ENCODE measurements around the gene TEX261. TPM values are rescaled to one million over a fixed set of nuclear protein-coding genes. Genes with fewer than 3 reads are reported as not detected.

TEX261 gene
- polyA plus RNA-seq, 1 of the 3 experiments (the other 2 are of a cell fraction), result 44.3 TPM

- Histone ChIP-seq H3K9me3 (no peaks in the 10 kb centered on the region), H3K79me2 (ENCODE audit: insufficient read depth) (no peaks in the 10 kb centered on the region), H3K4me1 (ENCODE audit: control insufficient read depth in 1 of 2, insufficient read depth in 2 of 2, low read depth in 1 of 2, low read length in 1 of 2) (peaks cover 0 to 18% of the 10 kb centered on the region in 2 experiments; a peak in 1 of 4 replicates), H3K4me2 (no peak overlapping the region), H3K9me2 (no peaks in the 10 kb centered on the region), H4K20me1 (ENCODE audit: insufficient read depth) (no peaks in the 10 kb centered on the region), H3K36me3 (replicated peaks in 1 of 2; ENCODE audit: control insufficient read depth in 1 of 2, insufficient read depth in 2 of 2, low read length in 1 of 2) (no peaks in the 10 kb centered on the region), H3K27ac (ENCODE audit: low read depth in 2 of 2, low read length in 1 of 2) (no peak overlapping the region), H2AFZ (ENCODE audit: low read depth) (no peak overlapping the region), H3K9ac (no peak overlapping the region), H3K27me3 (ENCODE audit: insufficient read depth) (no peaks in the 10 kb centered on the region), H3K4me3 (ENCODE audit: low read depth in 2 of 2, low read length in 1 of 2) (no peak overlapping the region), H3F3A (replicated peaks; ENCODE audit: insufficient read depth) (no peaks in the 10 kb centered on the region)
- CTCF ChIA-PET, result interaction anchor here (1.3 to 7.5 kb wide), 4 partner anchors 8 to 75 kb away, joined by 5 to 79 read pairs (median 13); no protein-coding TSS in a partner anchor
- TF ChIP-seq, protein P1, sequence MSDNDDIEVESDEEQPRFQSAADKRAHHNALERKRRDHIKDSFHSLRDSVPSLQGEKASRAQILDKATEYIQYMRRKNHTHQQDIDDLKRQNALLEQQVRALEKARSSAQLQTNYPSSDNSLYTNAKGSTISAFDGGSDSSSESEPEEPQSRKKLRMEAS (IDR thresholded peaks at IDR 0.05; ENCODE audit: low read depth), result no peak
- TF ChIP-seq YY1 (IDR thresholded peaks at IDR 0.05; ENCODE audit: low read depth), result no peak
- TF ChIP-seq RAD21 (IDR thresholded peaks at IDR 0.05; ENCODE audit: low read length), result no peak
- TF ChIP-seq NRF1 (IDR thresholded peaks at IDR 0.05; ENCODE audit: low read depth, low read length), result no peak
- no peak for TF ChIP-seq TEAD4 (IDR thresholded peaks at IDR 0.05; ENCODE audit: borderline replicate concordance, insufficient read depth)
- 91% methylated on average over 2 of the region's 3 CpGs for WGBS (ENCODE audit: low lambda C conversion rate)
- no peak for DNase-seq
- POLR2A ChIA-PET, result no interaction called here
Observed at GRCh38 chr2:70938586-70938950, 56.1 kb downstream of the TEX261 start.

DNA sequence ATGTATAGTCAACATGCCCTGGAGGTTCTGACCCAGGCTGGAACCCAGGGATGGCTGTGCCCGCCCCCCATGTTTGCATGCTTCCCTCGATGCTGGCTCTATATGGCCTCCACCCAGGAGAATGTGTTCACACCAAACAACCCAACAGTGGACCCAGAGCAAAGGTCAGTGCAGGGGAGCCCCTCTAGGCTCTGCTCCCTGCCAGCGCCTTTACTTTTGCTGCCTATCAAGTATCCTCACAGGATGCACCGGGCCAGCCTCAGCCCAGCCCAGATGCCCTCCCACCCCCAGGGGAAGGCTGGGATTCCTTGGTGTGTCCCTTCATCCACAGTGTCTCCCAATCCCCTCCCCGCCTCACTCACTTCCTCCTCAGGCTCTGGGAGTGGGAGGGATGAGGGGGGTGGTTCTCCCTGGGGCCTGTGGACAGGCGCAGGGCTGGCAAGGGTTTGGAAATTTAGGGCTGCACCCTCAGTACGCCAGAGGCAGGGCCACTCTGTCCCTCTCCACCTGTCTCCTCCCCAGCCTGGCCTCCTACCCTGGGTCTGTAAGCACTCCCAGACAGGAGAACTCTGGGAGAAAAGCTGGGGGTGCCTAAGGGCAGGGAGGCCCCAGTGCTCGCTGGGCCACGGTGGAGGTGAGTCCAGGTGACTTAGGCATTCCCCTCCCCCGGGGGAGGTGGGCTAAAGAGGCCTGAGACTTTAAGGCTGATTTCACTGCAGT lies 56.6 kb downstream of the TEX261 start:
- Histone ChIP-seq H3K9me2 (no peaks in the 10 kb centered on the region), H3F3A (replicated peaks; ENCODE audit: insufficient read depth) (no peaks in the 10 kb centered on the region), H3K4me2 (no peak overlapping the region), H3K79me2 (ENCODE audit: insufficient read depth) (no peaks in the 10 kb centered on the region), H3K9me3 (no peaks in the 10 kb centered on the region), H3K4me1 (ENCODE audit: control insufficient read depth in 1 of 2, insufficient read depth in 2 of 2, low read depth in 1 of 2, low read length in 1 of 2) (peaks cover 0 to 12% of the 10 kb centered on the region in 2 experiments; a peak in 1 of 4 replicates), H3K27ac (ENCODE audit: low read depth in 2 of 2, low read length in 1 of 2) (no peak overlapping the region), H3K36me3 (replicated peaks in 1 of 2; ENCODE audit: control insufficient read depth in 1 of 2, insufficient read depth in 2 of 2, low read length in 1 of 2) (no peaks in the 10 kb centered on the region), H3K4me3 (ENCODE audit: low read depth in 2 of 2, low read length in 1 of 2) (no peak overlapping the region), H3K9ac (no peak overlapping the region), H3K27me3 (ENCODE audit: insufficient read depth) (no peaks in the 10 kb centered on the region), H2AFZ (ENCODE audit: low read depth) (no peak overlapping the region), H4K20me1 (ENCODE audit: insufficient read depth) (no peaks in the 10 kb centered on the region)
- TF ChIP-seq, protein P2, sequence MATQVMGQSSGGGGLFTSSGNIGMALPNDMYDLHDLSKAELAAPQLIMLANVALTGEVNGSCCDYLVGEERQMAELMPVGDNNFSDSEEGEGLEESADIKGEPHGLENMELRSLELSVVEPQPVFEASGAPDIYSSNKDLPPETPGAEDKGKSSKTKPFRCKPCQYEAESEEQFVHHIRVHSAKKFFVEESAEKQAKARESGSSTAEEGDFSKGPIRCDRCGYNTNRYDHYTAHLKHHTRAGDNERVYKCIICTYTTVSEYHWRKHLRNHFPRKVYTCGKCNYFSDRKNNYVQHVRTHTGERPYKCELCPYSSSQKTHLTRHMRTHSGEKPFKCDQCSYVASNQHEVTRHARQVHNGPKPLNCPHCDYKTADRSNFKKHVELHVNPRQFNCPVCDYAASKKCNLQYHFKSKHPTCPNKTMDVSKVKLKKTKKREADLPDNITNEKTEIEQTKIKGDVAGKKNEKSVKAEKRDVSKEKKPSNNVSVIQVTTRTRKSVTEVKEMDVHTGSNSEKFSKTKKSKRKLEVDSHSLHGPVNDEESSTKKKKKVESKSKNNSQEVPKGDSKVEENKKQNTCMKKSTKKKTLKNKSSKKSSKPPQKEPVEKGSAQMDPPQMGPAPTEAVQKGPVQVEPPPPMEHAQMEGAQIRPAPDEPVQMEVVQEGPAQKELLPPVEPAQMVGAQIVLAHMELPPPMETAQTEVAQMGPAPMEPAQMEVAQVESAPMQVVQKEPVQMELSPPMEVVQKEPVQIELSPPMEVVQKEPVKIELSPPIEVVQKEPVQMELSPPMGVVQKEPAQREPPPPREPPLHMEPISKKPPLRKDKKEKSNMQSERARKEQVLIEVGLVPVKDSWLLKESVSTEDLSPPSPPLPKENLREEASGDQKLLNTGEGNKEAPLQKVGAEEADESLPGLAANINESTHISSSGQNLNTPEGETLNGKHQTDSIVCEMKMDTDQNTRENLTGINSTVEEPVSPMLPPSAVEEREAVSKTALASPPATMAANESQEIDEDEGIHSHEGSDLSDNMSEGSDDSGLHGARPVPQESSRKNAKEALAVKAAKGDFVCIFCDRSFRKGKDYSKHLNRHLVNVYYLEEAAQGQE (IDR thresholded peaks at IDR 0.05; ENCODE audit: low read depth, low read length), result no peak
- no peak for TF ChIP-seq TAF1 (IDR thresholded peaks at IDR 0.05; ENCODE audit: borderline replicate concordance, low read depth, low read length)
- TF ChIP-seq RCOR1 (IDR thresholded peaks at IDR 0.05; ENCODE audit: low read length), result no peak
- no peak for TF ChIP-seq SIN3A (IDR thresholded peaks at IDR 0.05; ENCODE audit: borderline replicate concordance, low read depth, low read length)
- TF ChIP-seq MEF2A (IDR thresholded peaks at IDR 0.05; ENCODE audit: borderline replicate concordance, low read depth), result no peak
- no peak for TF ChIP-seq GABPA (IDR thresholded peaks at IDR 0.05; ENCODE audit: low read depth)
- TF ChIP-seq MXI1 (IDR thresholded peaks at IDR 0.05; ENCODE audit: low read depth, low read length), result no peak
- TF ChIP-seq, protein P1 (IDR thresholded peaks at IDR 0.05; ENCODE audit: low read depth), result no peak
- no peak for TF ChIP-seq RXRA (IDR thresholded peaks at IDR 0.05; ENCODE audit: borderline replicate concordance, low read depth)
- TF ChIP-seq GATA2 (CRISPR knock-in tag; IDR thresholded peaks at IDR 0.05), result no peak
- no peak for TF ChIP-seq EZH2phosphoT487 (IDR thresholded peaks at IDR 0.05; ENCODE audit: borderline replicate concordance, low read depth)
- TF ChIP-seq, protein P3, sequence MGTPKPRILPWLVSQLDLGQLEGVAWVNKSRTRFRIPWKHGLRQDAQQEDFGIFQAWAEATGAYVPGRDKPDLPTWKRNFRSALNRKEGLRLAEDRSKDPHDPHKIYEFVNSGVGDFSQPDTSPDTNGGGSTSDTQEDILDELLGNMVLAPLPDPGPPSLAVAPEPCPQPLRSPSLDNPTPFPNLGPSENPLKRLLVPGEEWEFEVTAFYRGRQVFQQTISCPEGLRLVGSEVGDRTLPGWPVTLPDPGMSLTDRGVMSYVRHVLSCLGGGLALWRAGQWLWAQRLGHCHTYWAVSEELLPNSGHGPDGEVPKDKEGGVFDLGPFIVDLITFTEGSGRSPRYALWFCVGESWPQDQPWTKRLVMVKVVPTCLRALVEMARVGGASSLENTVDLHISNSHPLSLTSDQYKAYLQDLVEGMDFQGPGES (IDR thresholded peaks at IDR 0.05; ENCODE audit: low read depth, low read length), result no peak
- TF ChIP-seq SMC3 (IDR thresholded peaks at IDR 0.05; ENCODE audit: low read depth, low read length), result no peak
- no peak for TF ChIP-seq NRF1 (IDR thresholded peaks at IDR 0.05; ENCODE audit: low read depth, low read length)
- ChIA-PET CTCF (interaction anchor here (1.3 to 7.5 kb wide), 4 partner anchors 9 to 75 kb away, joined by 5 to 79 read pairs (median 13); no protein-coding TSS in a partner anchor), POLR2A (no interaction called here)
- DNase-seq, result no peak
- WGBS (ENCODE audit: low lambda C conversion rate), result 95% methylated on average over 3 of the region's 10 CpGs
